Measurements from ENCODE around the gene ATP6V1G1. TPM values are rescaled to one million over a fixed set of nuclear protein-coding genes. Genes with fewer than 3 reads are reported as not detected.

Gene ATP6V1G1
- total RNA-seq, 1 donor from 2014 or later, result 112 TPM

- Histone ChIP-seq H3K4me1 (no peaks in the 10 kb centered on the region), H3K27me3 (no peaks in the 10 kb centered on the region), H3K4me3 (no peak overlapping the region), H3K36me3 (no peaks in the 10 kb centered on the region), H3K27ac (no peak overlapping the region), H3K9me3 (no peaks in the 10 kb centered on the region)
- intact Hi-C loops (cut with DNase I), result no loop called here
- TF ChIP-seq, protein P1, sequence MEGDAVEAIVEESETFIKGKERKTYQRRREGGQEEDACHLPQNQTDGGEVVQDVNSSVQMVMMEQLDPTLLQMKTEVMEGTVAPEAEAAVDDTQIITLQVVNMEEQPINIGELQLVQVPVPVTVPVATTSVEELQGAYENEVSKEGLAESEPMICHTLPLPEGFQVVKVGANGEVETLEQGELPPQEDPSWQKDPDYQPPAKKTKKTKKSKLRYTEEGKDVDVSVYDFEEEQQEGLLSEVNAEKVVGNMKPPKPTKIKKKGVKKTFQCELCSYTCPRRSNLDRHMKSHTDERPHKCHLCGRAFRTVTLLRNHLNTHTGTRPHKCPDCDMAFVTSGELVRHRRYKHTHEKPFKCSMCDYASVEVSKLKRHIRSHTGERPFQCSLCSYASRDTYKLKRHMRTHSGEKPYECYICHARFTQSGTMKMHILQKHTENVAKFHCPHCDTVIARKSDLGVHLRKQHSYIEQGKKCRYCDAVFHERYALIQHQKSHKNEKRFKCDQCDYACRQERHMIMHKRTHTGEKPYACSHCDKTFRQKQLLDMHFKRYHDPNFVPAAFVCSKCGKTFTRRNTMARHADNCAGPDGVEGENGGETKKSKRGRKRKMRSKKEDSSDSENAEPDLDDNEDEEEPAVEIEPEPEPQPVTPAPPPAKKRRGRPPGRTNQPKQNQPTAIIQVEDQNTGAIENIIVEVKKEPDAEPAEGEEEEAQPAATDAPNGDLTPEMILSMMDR (IDR thresholded peaks at IDR 0.05), result no peak
- no peak for ATAC-seq
- DNase-seq, result no peak
Measured at GRCh38 chr9:114549697-114550330, 37.8 kb upstream of the ATP6V1G1 start.

DNA sequence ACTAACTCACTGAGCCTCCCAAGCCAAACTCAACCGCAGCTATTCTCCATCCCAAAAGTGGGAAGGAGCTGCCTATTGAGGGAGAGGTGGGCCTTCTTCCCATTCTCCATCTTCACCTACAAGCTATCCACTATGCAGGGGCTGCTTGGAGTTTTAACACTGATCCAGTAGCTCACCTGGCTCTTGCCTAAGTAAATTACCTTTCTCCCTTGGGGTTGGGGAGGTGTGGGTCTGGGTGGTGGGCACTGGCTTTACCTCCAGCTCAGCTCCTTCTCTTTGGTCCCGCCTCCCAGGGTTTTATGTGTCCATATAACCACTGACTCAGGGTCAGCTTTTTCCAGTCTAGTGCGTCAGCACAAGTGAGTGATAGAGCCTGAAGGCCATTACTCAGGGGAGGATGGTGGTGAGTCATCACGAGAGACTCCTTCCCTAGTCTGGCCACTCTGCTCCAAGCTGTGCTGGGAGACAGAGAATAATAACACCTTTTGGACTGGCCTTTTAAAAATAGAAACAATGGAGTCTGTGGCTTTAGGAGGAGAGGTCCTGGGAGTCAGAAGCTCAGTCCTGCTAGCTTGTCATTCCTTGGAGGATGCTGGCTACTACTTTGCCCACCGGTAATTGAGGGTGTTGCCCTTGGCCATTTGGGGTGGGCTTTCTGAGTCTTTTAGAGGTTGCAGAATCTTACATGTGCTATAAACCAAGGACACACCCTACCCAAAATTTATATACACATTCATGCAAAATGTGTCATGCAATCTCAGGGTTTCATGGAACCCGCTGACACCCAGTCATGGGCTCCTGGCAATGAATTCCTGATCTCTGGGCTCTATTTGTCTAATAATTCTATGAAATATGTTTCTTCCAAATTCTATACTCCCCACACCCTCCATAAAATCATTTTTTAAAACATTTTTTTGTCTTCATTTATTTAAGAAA, 35.6 kb upstream of the ATP6V1G1 start:
- Histone ChIP-seq H3K27ac (no peak overlapping the region), H3K4me3 (no peak overlapping the region), H3K36me3 (no peaks in the 10 kb centered on the region), H3K27me3 (no peaks in the 10 kb centered on the region), H3K9me3 (no peaks in the 10 kb centered on the region), H3K4me1 (no peaks in the 10 kb centered on the region)
- TF ChIP-seq, protein P1 (IDR thresholded peaks at IDR 0.05), result no peak
- peak; percentile 89 for ATAC-seq
- DNase-seq, result no peak
- intact Hi-C loops (cut with DNase I), result no loop called here

- ATAC-seq (no peak), DNase-seq (no peak)
- intact Hi-C loops (cut with DNase I), result no loop called here
- Histone ChIP-seq H3K36me3 (no peaks in the 10 kb centered on the region), H3K4me1 (no peaks in the 10 kb centered on the region), H3K27me3 (no peaks in the 10 kb centered on the region), H3K9me3 (no peaks in the 10 kb centered on the region), H3K4me3 (no peak overlapping the region), H3K27ac (no peak overlapping the region)
- TF ChIP-seq, protein P1 (IDR thresholded peaks at IDR 0.05), result no peak
Measured at GRCh38 chr9:114552706-114553105, 34.9 kb upstream of the ATP6V1G1 start.

DNA sequence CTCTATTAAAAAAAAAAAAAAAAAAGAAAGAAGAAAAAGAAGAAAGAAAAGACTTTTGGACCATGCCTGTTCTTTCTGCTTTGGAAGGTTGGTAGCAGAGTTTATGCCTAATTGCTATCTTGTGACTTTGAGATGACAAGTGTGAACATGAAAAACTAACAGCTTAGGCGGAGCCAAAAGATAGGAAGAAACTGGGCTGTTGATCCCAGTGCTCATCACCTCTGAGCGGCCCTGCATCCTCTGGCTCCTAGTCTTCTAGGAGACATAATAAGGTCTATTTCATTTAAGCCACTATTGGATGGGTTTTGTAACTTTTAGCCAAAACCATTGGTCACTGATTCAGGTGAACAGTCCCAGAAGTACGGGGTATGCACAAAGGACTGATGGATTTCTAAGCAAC, 34.4 kb upstream of the ATP6V1G1 start:
- intact Hi-C loops (cut with DNase I), result no loop called here
- H3K27ac ChIP-seq, result no peak overlapping the region
- DNase-seq (no peak), ATAC-seq (no peak)
- no peaks in the 10 kb centered on the region for H3K4me1 ChIP-seq
- TF ChIP-seq, protein P1 (IDR thresholded peaks at IDR 0.05), result no peak
- H3K36me3 ChIP-seq, result no peaks in the 10 kb centered on the region
- no peaks in the 10 kb centered on the region for H3K9me3 ChIP-seq
- H3K27me3 ChIP-seq, result no peaks in the 10 kb centered on the region
- H3K4me3 ChIP-seq, result no peak overlapping the region

GRCh38 chr9:114555696-114556095, 31.9 kb upstream of the ATP6V1G1 start:
- Histone ChIP-seq H3K4me1 (no peaks in the 10 kb centered on the region), H3K9me3 (no peaks in the 10 kb centered on the region), H3K27ac (no peak overlapping the region), H3K36me3 (no peaks in the 10 kb centered on the region), H3K27me3 (no peaks in the 10 kb centered on the region), H3K4me3 (no peak overlapping the region)
- ATAC-seq (no peak), DNase-seq (no peak)
- intact Hi-C loops (cut with DNase I), result no loop called here
- TF ChIP-seq, protein P1 (IDR thresholded peaks at IDR 0.05), result no peak

Data from upper lobe of right lung (tissue), 1 donor.